GM18526 (cell line): ENCODE results near the gene CPEB1.

Source experiments
- POLR2A ChIP-seq: IDR thresholded peaks from 3 replicates; pipeline ENCODE4 v1.6.1; 2011; ENCODE audit not compliant: insufficient read length; ENCODE audit errors: extremely low read depth

CPEB1 gene

GRCh38 chr15:82656641-82657266 lies 9.6 kb upstream of the CPEB1 start:
- TF ChIP-seq POLR2A, result no peak

- no peak for TF ChIP-seq POLR2A
Observed at GRCh38 chr15:82655606-82656005, 8.4 kb upstream of the CPEB1 start.

GRCh38 chr15:82653483-82654168 lies 6.5 kb upstream of the CPEB1 start:
- TF ChIP-seq POLR2A, result no peak

- TF ChIP-seq POLR2A, result no peak
Observed at GRCh38 chr15:82651708-82652107, 4.5 kb upstream of the CPEB1 start.

GRCh38 chr15:82650046-82650670 lies 3.0 kb upstream of the CPEB1 start:
- no peak for TF ChIP-seq POLR2A

GRCh38 chr15:82649226-82649999 lies 2.2 kb upstream of the CPEB1 start:
- TF ChIP-seq POLR2A, result no peak

GRCh38 chr15:82648257-82649103 lies 1.3 kb upstream of the CPEB1 start:
- TF ChIP-seq POLR2A, result no peak

GRCh38 chr15:82647835-82648256 lies 683 bp upstream of the CPEB1 start:
- TF ChIP-seq POLR2A, result no peak

- no peak for TF ChIP-seq POLR2A
Observed at GRCh38 chr15:82646250-82647044, 716 bp downstream of the CPEB1 start.

- no peak for TF ChIP-seq POLR2A
Observed at GRCh38 chr15:82643992-82644391, 3.2 kb downstream of the CPEB1 start.

- no peak for TF ChIP-seq POLR2A
Observed at GRCh38 chr15:82642656-82643055, 4.5 kb downstream of the CPEB1 start.

- no peak for TF ChIP-seq POLR2A
Observed at GRCh38 chr15:82641129-82641798, 5.9 kb downstream of the CPEB1 start.

GRCh38 chr15:82640672-82641071 lies 6.5 kb downstream of the CPEB1 start:
- no peak for TF ChIP-seq POLR2A
